Common myeloid progenitor, CD34-positive (primary cell): ENCODE data around the gene C2orf69.

ENCODE experiments used
- CTCF ChIA-PET: fragments of 350-600 bp; sonication (Branson Sonifier 250); formaldehyde crosslinking; loops from one replicate; lab custom pipeline; 2021; ENCODE audit warnings: antibody characterized with exemption; lab: Charles Lee
- POLR2A ChIA-PET: fragments of 350-600 bp; sonication (Branson Sonifier 250); formaldehyde crosslinking; loops from one replicate; lab custom pipeline; 2021; ENCODE audit warnings: antibody characterized with exemption; lab: Charles Lee
- DNase-seq, 3 donors: peaks; one replicate each; pipeline versions ENCODE4 v3.0.0 to v3.0.0-alpha.2; 2013
- H3K27ac ChIP-seq, 2 experiments: 1 replicate in 1 of 2; 2 replicates in 1 of 2; pipeline ENCODE4 v1.7.0; 2013; ENCODE audit warnings: inconsistent platforms in 2 of 2, low read length in 2 of 2, mild to moderate bottlenecking in 2 of 2, low read depth in 1 of 2, moderate library complexity in 1 of 2; ENCODE audit not compliant: severe bottlenecking in 2 of 2, insufficient read depth in 1 of 2, poor library complexity in 1 of 2
- H3K27me3 ChIP-seq, 5 experiments: replicated peaks in 2 of 5; 1 replicate in 3 of 5; 2 replicates in 2 of 5; pipeline versions ENCODE4 v1.6.1 to v1.7.0; 2013; ENCODE audit warnings: low read length in 4 of 5, mild to moderate bottlenecking in 2 of 5, moderate library complexity in 2 of 5, inconsistent platforms in 1 of 5; ENCODE audit not compliant: insufficient read depth in 5 of 5, control insufficient read depth in 4 of 5
- H3K36me3 ChIP-seq, 4 experiments: 1 replicate in 2 of 4; 2 replicates in 2 of 4; pipeline versions ENCODE4 v1.6.1 to v1.7.0; 2013; ENCODE audit warnings: low read length in 3 of 4, control low read depth in 1 of 4, mild to moderate bottlenecking in 1 of 4; ENCODE audit not compliant: control insufficient read depth in 4 of 4, insufficient read depth in 4 of 4
- H3K4me1 ChIP-seq, 4 experiments: 1 replicate in 3 of 4; 2 replicates in 1 of 4; pipeline versions ENCODE4 v1.6.1 to v1.7.1; 2013; ENCODE audit warnings: low read length in 3 of 4, mild to moderate bottlenecking in 3 of 4, control low read depth in 1 of 4, inconsistent platforms in 1 of 4, moderate library complexity in 1 of 4; ENCODE audit not compliant: control insufficient read depth in 4 of 4, insufficient read depth in 4 of 4; ENCODE audit errors: control extremely low read depth in 1 of 4
- H3K4me3 ChIP-seq, 7 experiments: 1 replicate in 4 of 7; 2 replicates in 3 of 7; pipeline versions ENCODE4 v1.5.1 to v1.7.0; 2013; ENCODE audit warnings: mild to moderate bottlenecking in 7 of 7, low read length in 6 of 7, moderate library complexity in 6 of 7, inconsistent platforms in 2 of 7, low read depth in 2 of 7, control low read depth in 1 of 7; ENCODE audit not compliant: insufficient read depth in 4 of 7, control insufficient read depth in 1 of 7; ENCODE audit errors: extremely low read depth in 1 of 7
- H3K9me3 ChIP-seq, 5 experiments: 1 replicate in 4 of 5; 2 replicates in 1 of 5; pipeline versions ENCODE4 v1.6.1 to v1.7.1; 2013; ENCODE audit warnings: low read length in 4 of 5, mild to moderate bottlenecking in 2 of 5, inconsistent platforms in 1 of 5, low read depth in 1 of 5, moderate library complexity in 1 of 5; ENCODE audit not compliant: control insufficient read depth in 4 of 5, insufficient read depth in 2 of 5; ENCODE audit errors: control extremely low read depth in 1 of 5
- WGBS: methylation state at CpG from one replicate; pipeline ENCODE4 v1.1.5; 2013; ENCODE audit not compliant: insufficient coverage; 5-methylcytosine and 5-hydroxymethylcytosine counted together

The C2orf69 gene

GRCh38 chr2:199975273-199975895 is 64.3 kb downstream of the C2orf69 start:
- Histone ChIP-seq H3K4me3 (no peak overlapping the region), H3K4me1 (peaks cover 0 to 3% (median 0%) of the 10 kb centered on the region in 4 experiments), H3K27me3 (no peaks in the 10 kb centered on the region), H3K36me3 (no peaks in the 10 kb centered on the region), H3K27ac (no peak overlapping the region), H3K9me3 (no peaks in the 10 kb centered on the region)
- ChIA-PET CTCF (interaction anchor here (0.9 to 4.6 kb wide), 3 partner anchors 10 to 508 kb away, joined by 3 to 64 read pairs (median 14); no protein-coding TSS in a partner anchor), POLR2A (no interaction called here)
- no peak for DNase-seq
- WGBS: 90% methylated on average over 2 of the region's 3 CpGs
